Esophagus muscularis mucosa (tissue), 3 donors: ENCODE measurements around the gene TRIM33.

Experiments used
- POLR2A ChIP-seq: fragments of 450-650 bp; IDR thresholded peaks from one replicate; pipeline ENCODE4 v1.6.1; 2017; ENCODE audit warnings: antibody characterized with exemption, moderate library complexity, mild to moderate bottlenecking, low read depth
- POLR2AphosphoS5 ChIP-seq, 2 donors: sonication (generic); formaldehyde crosslinking; IDR thresholded peaks; one replicate each; pipeline ENCODE4 v1.6.1; 2017; ENCODE audit warnings: antibody characterized with exemption in 2 of 2
- TF ChIP-seq, protein P1 (sequence below), 3 experiments: fragments of 200-600 bp in 2 of 3; fragments of 450-650 bp in 1 of 3; sonication (generic) in 2 of 3; IDR thresholded peaks; one replicate each; pipeline ENCODE4 v1.5.1; 2017 to 2019; ENCODE audit warnings: antibody characterized with exemption in 3 of 3, mild to moderate bottlenecking in 2 of 3, moderate library complexity in 1 of 3

DNA sequence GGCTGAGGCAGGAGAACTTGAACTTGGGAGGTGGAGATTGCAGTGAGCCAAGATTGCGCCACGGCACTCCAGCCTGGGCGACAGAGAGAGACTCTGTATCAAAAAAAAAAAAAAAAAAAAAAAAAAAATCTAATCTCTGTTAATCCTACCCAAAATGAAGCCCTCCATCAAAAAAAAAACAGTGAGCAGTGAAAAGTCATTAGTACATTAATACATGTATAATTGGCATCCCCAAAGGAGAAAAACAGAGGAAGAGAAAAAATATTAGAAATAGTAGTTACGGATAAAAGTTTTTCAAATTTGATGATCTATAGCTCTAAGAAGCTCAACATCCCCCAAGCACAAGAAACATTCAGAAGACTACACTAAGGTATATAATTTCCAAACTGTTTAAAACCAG lies 71.6 kb downstream of the TRIM33 start:
- TF ChIP-seq, protein P1, sequence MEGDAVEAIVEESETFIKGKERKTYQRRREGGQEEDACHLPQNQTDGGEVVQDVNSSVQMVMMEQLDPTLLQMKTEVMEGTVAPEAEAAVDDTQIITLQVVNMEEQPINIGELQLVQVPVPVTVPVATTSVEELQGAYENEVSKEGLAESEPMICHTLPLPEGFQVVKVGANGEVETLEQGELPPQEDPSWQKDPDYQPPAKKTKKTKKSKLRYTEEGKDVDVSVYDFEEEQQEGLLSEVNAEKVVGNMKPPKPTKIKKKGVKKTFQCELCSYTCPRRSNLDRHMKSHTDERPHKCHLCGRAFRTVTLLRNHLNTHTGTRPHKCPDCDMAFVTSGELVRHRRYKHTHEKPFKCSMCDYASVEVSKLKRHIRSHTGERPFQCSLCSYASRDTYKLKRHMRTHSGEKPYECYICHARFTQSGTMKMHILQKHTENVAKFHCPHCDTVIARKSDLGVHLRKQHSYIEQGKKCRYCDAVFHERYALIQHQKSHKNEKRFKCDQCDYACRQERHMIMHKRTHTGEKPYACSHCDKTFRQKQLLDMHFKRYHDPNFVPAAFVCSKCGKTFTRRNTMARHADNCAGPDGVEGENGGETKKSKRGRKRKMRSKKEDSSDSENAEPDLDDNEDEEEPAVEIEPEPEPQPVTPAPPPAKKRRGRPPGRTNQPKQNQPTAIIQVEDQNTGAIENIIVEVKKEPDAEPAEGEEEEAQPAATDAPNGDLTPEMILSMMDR (IDR thresholded peaks at IDR 0.05): no peak
- no peak for TF ChIP-seq POLR2AphosphoS5 (IDR thresholded peaks at IDR 0.05)
- TF ChIP-seq POLR2A: no peak
